NCI-H526 treated with DMSO at 0.1 percent for 48 hours (cell line): ENCODE data around the gene SNAI3.
A peak's percentile ranks its signal among the peaks of the same experiment; 100 is the strongest.

Source experiments
- DNase-seq: peaks from one replicate; lab custom pipeline; 2025; lab: John Stamatoyannopoulos, UW

SNAI3 gene

GRCh38 chr16:88667461-88667860, 18.8 kb downstream of the SNAI3 start:
- DNase-seq: no peak

- no peak for DNase-seq
Observed at GRCh38 chr16:88665570-88665969, 20.7 kb downstream of the SNAI3 start.

- DNase-seq: peak; percentile 3
Observed at GRCh38 chr16:88665148-88665547, 21.2 kb downstream of the SNAI3 start.

GRCh38 chr16:88662843-88663606, 23.3 kb downstream of the SNAI3 start, which contains the start of gene MVD:
Gene MVD (minus strand): TSS chr16:88663091. CDS start chr16:88663080, 11 bp downstream.
- peak; percentile 81 for DNase-seq

- DNase-seq: no peak
Observed at GRCh38 chr16:88662222-88662842, 24.0 kb downstream of the SNAI3 start.

- DNase-seq: no peak
Observed at GRCh38 chr16:88661468-88661867, 24.8 kb downstream of the SNAI3 start.

- no peak for DNase-seq
Observed at GRCh38 chr16:88659160-88659559, 27.1 kb downstream of the SNAI3 start.

- no peak for DNase-seq
Observed at GRCh38 chr16:88658714-88659113, 27.6 kb downstream of the SNAI3 start.

- no peak for DNase-seq
Observed at GRCh38 chr16:88657371-88657770, 28.9 kb downstream of the SNAI3 start.

- DNase-seq: no peak
Observed at GRCh38 chr16:88656291-88656980, 29.9 kb downstream of the SNAI3 start.

GRCh38 chr16:88655733-88656281, 30.5 kb downstream of the SNAI3 start:
- no peak for DNase-seq

GRCh38 chr16:88655053-88655732, 31.1 kb downstream of the SNAI3 start:
- DNase-seq: no peak

GRCh38 chr16:88654363-88655052, 31.8 kb downstream of the SNAI3 start:
- DNase-seq: no peak

- no peak for DNase-seq
Observed at GRCh38 chr16:88653596-88654362, 32.5 kb downstream of the SNAI3 start.

GRCh38 chr16:88653101-88653500, 33.2 kb downstream of the SNAI3 start:
- DNase-seq: no peak

- no peak for DNase-seq
Observed at GRCh38 chr16:88652762-88653063, 33.6 kb downstream of the SNAI3 start.

GRCh38 chr16:88651989-88652761, 34.1 kb downstream of the SNAI3 start:
- no peak for DNase-seq

GRCh38 chr16:88651276-88651988, 34.9 kb downstream of the SNAI3 start:
- DNase-seq: no peak

- no peak for DNase-seq
Observed at GRCh38 chr16:88650749-88651275, 35.5 kb downstream of the SNAI3 start, which contains the start of gene CYBA. Gene CYBA (minus strand): TSS chr16:88651053. CDS start chr16:88651013, 40 bp downstream.
